GM12878 (cell line): ENCODE results near the gene BAHD1. TPM values are rescaled to one million over a fixed set of nuclear protein-coding genes. Genes with fewer than 3 reads are reported as not detected.

Experiments used
- ATAC-seq: fragments of 200-7000 bp; cut with Tn5 transposase; 3 replicates; pipeline ENCODE4 v1.9.1; 2020; ENCODE audit warnings: mild to moderate bottlenecking, moderate library complexity
- BruUV-seq: library from RNA; stranded (reverse); fragments of 400-500 nt; replicated peaks from 2 replicates; lab custom pipeline; 2021; lab: Mats Ljungman, UMichigan
- CTCF ChIA-PET: fragments of 300-600 bp; sonication (Branson Sonifier 250); formaldehyde crosslinking; extraction: SDS; loops from one replicate; lab custom pipeline; 2021; ENCODE audit warnings: inconsistent platforms; lab: Yijun Ruan, JAX
- POLR2A ChIA-PET: fragments of 350-600 bp; formaldehyde crosslinking; extraction: SDS; loops from one replicate; lab custom pipeline; 2021; ENCODE audit warnings: inconsistent platforms; lab: Charles Lee
- RAD21 ChIA-PET: fragments of 300-600 bp; sonication (Branson Sonifier 250); formaldehyde crosslinking; loops from one replicate; lab custom pipeline; 2023; ENCODE audit warnings: antibody characterized with exemption; ENCODE audit not compliant: unreplicated experiment; lab: Charles Lee
- SMC1A ChIA-PET: fragments of 300-600 bp; sonication (Branson Sonifier 250); formaldehyde crosslinking; loops from one replicate; lab custom pipeline; 2023; ENCODE audit not compliant: unreplicated experiment, uncharacterized antibody; lab: Charles Lee
- DNase-seq: peaks from one replicate; pipeline ENCODE4 v3.0.0-alpha.2; 2011; ENCODE audit warnings: low read depth, low spot score
- FAIRE-seq: peaks from 3 replicates; lab custom pipeline; 2011; peaks lifted over from hg19 to GRCh38; lab: Jason Lieb, UNC
- H2AFZ ChIP-seq: 2 replicates; pipeline ENCODE4 v1.6.0; 2011; ENCODE audit warnings: low read depth, low read length, control low read depth; ENCODE audit not compliant: control insufficient read depth
- H3K27ac ChIP-seq: 2 replicates; pipeline ENCODE4 v1.5.1; 2011; ENCODE audit warnings: control low read depth; ENCODE audit not compliant: control insufficient read depth, insufficient read depth
- H3K27me3 ChIP-seq, 2 experiments: replicated peaks in 1 of 2; 2 replicates each; pipeline versions ENCODE4 v1.6.0 to v1.6.1; 2011; ENCODE audit warnings: low read length in 1 of 2; ENCODE audit not compliant: control insufficient read depth in 2 of 2, insufficient read depth in 2 of 2
- H3K36me3 ChIP-seq, 2 experiments: 2 replicates each; pipeline ENCODE4 v1.5.1; 2011; ENCODE audit warnings: low read length in 1 of 2; ENCODE audit not compliant: control insufficient read depth in 2 of 2, insufficient read depth in 2 of 2
- H3K4me1 ChIP-seq: 2 replicates; pipeline ENCODE4 v1.6.1; 2011; ENCODE audit warnings: mild to moderate bottlenecking, low read length, moderate library complexity, mixed read lengths; ENCODE audit not compliant: control insufficient read depth, insufficient read depth
- H3K4me2 ChIP-seq: 2 replicates; pipeline ENCODE4 v1.6.0; 2011; ENCODE audit warnings: control low read depth; ENCODE audit not compliant: control insufficient read depth, insufficient read depth
- H3K4me3 ChIP-seq: fragments of 200-600 bp; sonication (generic); 2 replicates; pipeline ENCODE4 v1.5.1; 2016
- H3K79me2 ChIP-seq: 2 replicates; pipeline ENCODE4 v1.6.0; 2011; ENCODE audit warnings: low read length; ENCODE audit not compliant: control insufficient read depth, insufficient read depth
- H3K9ac ChIP-seq: 2 replicates; pipeline ENCODE4 v1.8.0; 2011; ENCODE audit warnings: low read length, control low read depth, mixed read lengths; ENCODE audit not compliant: control insufficient read depth, insufficient read depth
- H3K9me3 ChIP-seq: replicated peaks from 3 replicates; pipeline ENCODE4 v1.5.1; 2011; ENCODE audit warnings: mild to moderate bottlenecking, low read length; ENCODE audit not compliant: control insufficient read depth, insufficient read depth
- H4K20me1 ChIP-seq: 2 replicates; pipeline ENCODE4 v1.6.0; 2011; ENCODE audit not compliant: control insufficient read depth, insufficient read depth
- ATF2 ChIP-seq: IDR thresholded peaks from 2 replicates; pipeline ENCODE4 v1.6.1; 2012; ENCODE audit warnings: low read length, inconsistent platforms
- BACH1 ChIP-seq: fragments of 450-650 bp; IDR thresholded peaks from 2 replicates; pipeline ENCODE4 v1.6.1; 2017; ENCODE audit warnings: mild to moderate bottlenecking, borderline replicate concordance
- BRCA1 ChIP-seq: IDR thresholded peaks from 2 replicates; pipeline ENCODE4 v1.6.1; 2011; ENCODE audit warnings: low read depth, low read length, improper control_type of control experiment
- FOS ChIP-seq: IDR thresholded peaks from 3 replicates; pipeline ENCODE4 v1.6.1; 2011; ENCODE audit warnings: borderline replicate concordance; ENCODE audit not compliant: insufficient read length; ENCODE audit errors: extremely low read depth
- NFYA ChIP-seq: IDR thresholded peaks from 2 replicates; pipeline ENCODE4 v1.6.1; 2011; ENCODE audit warnings: low read depth, mild to moderate bottlenecking, low read length, improper control_type of control experiment, borderline replicate concordance
- NKRF ChIP-seq: fragments of 450-650 bp; conservative IDR thresholded peaks from 2 replicates; pipeline ENCODE4 v1.6.1; 2017; ENCODE audit warnings: mild to moderate bottlenecking, moderate library complexity
- RFX5 ChIP-seq: IDR thresholded peaks from 2 replicates; pipeline ENCODE4 v1.6.1; 2011; ENCODE audit warnings: low read depth, low read length, improper control_type of control experiment
- SIN3A ChIP-seq: IDR thresholded peaks from 2 replicates; pipeline ENCODE4 v1.6.1; 2012; ENCODE audit warnings: low read depth, low read length, improper control_type of control experiment
- SMC3 ChIP-seq: IDR thresholded peaks from 2 replicates; pipeline ENCODE4 v1.6.1; 2011; ENCODE audit warnings: low read length, improper control_type of control experiment, borderline replicate concordance
- TBL1XR1 ChIP-seq: IDR thresholded peaks from 2 replicates; pipeline ENCODE4 v1.6.1; 2012; ENCODE audit warnings: low read depth, low read length, improper control_type of control experiment
- TCF3 ChIP-seq: IDR thresholded peaks from 2 replicates; pipeline ENCODE4 v1.6.1; 2012; ENCODE audit warnings: low read depth, mild to moderate bottlenecking, low read length, borderline replicate concordance; ENCODE audit not compliant: insufficient read depth
- YY1 ChIP-seq: IDR thresholded peaks from 2 replicates; pipeline ENCODE4 v1.6.1; 2011; ENCODE audit warnings: low read depth, mild to moderate bottlenecking, low read length
- WGBS: methylation state at CpG from one replicate; pipeline ENCODE4 v1.1.6; 2016; ENCODE audit warnings: low lambda C conversion rate; ENCODE audit not compliant: insufficient replicate concordance, insufficient coverage; ENCODE audit errors: missing lambda C conversion rate; 5-methylcytosine and 5-hydroxymethylcytosine counted together
- in situ Hi-C: fragments of 300-500 bp; cut with MboI; formaldehyde crosslinking; loops from 9 replicates; pipeline ENCODE4 v1.14.3; 2018; ENCODE audit warnings: mixed read lengths
- intact Hi-C: fragments of 100-400 bp; cut with micrococcal nuclease; formaldehyde crosslinking; loops from one replicate; pipeline ENCODE4 v1.14.2; 2022; ENCODE audit not compliant: unreplicated experiment
- polyA plus RNA-seq, 11 experiments: library from polyadenylated mRNA; depleted of rRNA in 4 of 11; unstranded in 6 of 11; stranded (reverse) in 5 of 11; fragments of >200 nt; fragmentation: Nextera tagmentation in 4 of 11; fragmentation: Illumina TruSeq in 1 of 11; extraction: Ambion mirVana in 4 of 11; extraction: Trizol in 1 of 11; gene quantifications; 1 replicate in 1 of 11; 2 replicates in 10 of 11; pipeline versions ENCODE4 v1.2.1 to v1.2.3, GENCODE V29; 2011 to 2016; ENCODE audit warnings: inconsistent platforms in 2 of 11, missing spikeins in 2 of 11, low read depth in 1 of 11
- total RNA-seq, 4 experiments: library from RNA; depleted of rRNA in 3 of 4; stranded (reverse); fragments of >200 nt in 3 of 4; fragmentation: Illumina TruSeq in 1 of 4; extraction: Trizol in 1 of 4; gene quantifications; 2 replicates each; pipeline versions ENCODE4 v1.2.1 to v1.2.3, GENCODE V29; 2013 to 2021

The BAHD1 gene
- total and polyA plus RNA-seq, 10 of the 15 experiments (the other 5 are each of a cell fraction or from before 2014, with no cell fraction given) = 0.21 to 21.8 (median 5.8) TPM

- TF ChIP-seq FOS = no peak
- TF ChIP-seq NFYA = no peak
- no peak for TF ChIP-seq TCF3
- TF ChIP-seq SMC3 = no peak
- no peak for TF ChIP-seq ATF2
- TF ChIP-seq YY1 = no peak
- TF ChIP-seq SIN3A = no peak
- no peak for TF ChIP-seq RFX5
- TF ChIP-seq BRCA1 = no peak
- no peak for TF ChIP-seq BACH1
- TF ChIP-seq NKRF = no peak
- no peak for TF ChIP-seq TBL1XR1
- ChIA-PET RAD21 (interaction anchor here (0.6 to 0.7 kb wide), 2 partner anchors 11 to 14 kb away, joined by 3 read pairs; no protein-coding TSS in a partner anchor), CTCF (interaction anchor here (0.7 to 1.6 kb wide), 2 partner anchors 14 to 16 kb away, joined by 3 to 4 read pairs; no protein-coding TSS in a partner anchor), SMC1A (no interaction called here), POLR2A (interaction anchor here (0.8 to 1.0 kb wide), 2 partner anchors 10 to 13 kb away, joined by 3 read pairs; no protein-coding TSS in a partner anchor)
- H3K4me3 ChIP-seq = no peak overlapping the region
- no peaks in the 10 kb centered on the region for H3K9me3 ChIP-seq
- no peaks in the 10 kb centered on the region for H3K27me3 ChIP-seq
- no peaks in the 10 kb centered on the region for H4K20me1 ChIP-seq
- 90% methylated on average over 7 of the region's 7 CpGs for WGBS
- in situ Hi-C loops = no loop called here
- H3K36me3 ChIP-seq = peaks cover 6 to 17% of the 10 kb centered on the region in 2 experiments; a peak in 3 of 4 replicates
- no peak overlapping the region for H3K9ac ChIP-seq
- H2AFZ ChIP-seq = no peak overlapping the region
- DNase-seq (no peak), ATAC-seq (no peak), FAIRE-seq (no peak)
- peaks cover 38% of the 10 kb centered on the region for H3K4me1 ChIP-seq
- intact Hi-C loops = no loop called here
- H3K79me2 ChIP-seq = peaks cover 36% of the 10 kb centered on the region
- no peak overlapping the region for H3K4me2 ChIP-seq
- no TSS peak for BruUV-seq
- H3K27ac ChIP-seq = no peak overlapping the region
Observed at GRCh38 chr15:40456299-40456712, 15.6 kb downstream of the BAHD1 start.
